HG02678 (cell line): ENCODE data around the gene IFT80.
A peak's percentile ranks its signal among the peaks of the same experiment; 100 is the strongest.

Source experiments
- ATAC-seq: cut with Tn5 transposase; IDR thresholded peaks from one replicate; pipeline ENCODE4 v1.9.1; 2021; ENCODE audit warnings: mild to moderate bottlenecking, moderate library complexity; ENCODE audit not compliant: unreplicated experiment

IFT80 gene

DNA sequence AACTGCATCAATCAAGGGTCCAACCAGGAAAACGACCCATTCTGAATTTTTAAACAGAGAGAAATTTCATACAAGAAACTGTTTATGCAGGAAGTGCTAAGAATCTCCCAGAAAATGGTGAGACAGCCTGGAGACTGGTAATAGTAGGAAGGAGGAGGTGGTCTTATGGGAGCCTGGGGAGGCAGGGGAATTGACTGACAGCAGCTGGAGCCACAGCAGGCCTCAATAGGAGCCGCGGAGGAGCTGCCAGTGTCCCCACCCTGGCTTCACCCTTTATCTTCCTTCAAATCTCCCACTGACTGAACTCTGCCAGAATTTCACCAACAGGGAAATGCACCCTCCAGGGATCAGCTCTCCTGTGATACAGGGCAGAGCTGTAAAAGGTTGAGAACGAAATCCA, 181.3 kb downstream of the IFT80 start:
- ATAC-seq: no peak

DNA sequence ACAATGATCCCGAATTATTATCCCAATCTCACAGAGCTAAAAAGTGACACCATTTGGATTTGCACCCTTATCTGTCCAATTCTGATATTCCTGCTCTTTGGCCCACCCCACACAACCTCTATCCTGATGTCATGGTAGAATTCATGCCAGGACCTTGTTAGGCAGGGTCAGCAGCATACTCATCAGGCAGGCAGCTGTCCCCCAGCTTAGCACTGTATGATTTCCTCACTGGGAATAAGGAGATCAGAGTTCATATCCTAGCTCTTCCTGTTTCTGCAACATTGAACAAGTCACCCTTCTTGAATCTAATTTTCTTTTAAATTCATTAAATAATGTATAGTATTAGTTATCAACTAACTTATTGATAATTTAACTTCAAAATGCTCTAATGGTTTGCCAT, 185.8 kb downstream of the IFT80 start:
- ATAC-seq: no peak

DNA sequence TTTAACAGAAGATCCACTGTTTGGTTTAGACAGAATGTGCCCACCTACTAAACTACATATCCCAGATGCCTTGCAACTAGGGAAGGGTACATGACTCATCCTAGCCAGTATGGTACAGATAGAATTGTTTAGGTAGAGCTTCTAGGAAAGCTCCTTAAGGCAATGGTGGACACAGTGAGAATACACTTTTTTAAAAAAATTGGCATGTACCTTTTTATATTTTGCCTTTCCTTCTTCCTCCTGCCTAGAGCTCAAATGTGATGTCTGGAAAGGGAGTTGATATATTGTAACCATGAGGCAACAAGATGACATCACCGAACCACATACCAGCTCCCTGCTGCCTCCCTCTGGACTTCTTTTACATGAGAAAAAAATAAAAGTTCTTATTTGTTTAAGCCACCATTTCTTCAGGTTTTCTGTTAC, 188.2 kb downstream of the IFT80 start:
- ATAC-seq: peak; percentile 48

DNA sequence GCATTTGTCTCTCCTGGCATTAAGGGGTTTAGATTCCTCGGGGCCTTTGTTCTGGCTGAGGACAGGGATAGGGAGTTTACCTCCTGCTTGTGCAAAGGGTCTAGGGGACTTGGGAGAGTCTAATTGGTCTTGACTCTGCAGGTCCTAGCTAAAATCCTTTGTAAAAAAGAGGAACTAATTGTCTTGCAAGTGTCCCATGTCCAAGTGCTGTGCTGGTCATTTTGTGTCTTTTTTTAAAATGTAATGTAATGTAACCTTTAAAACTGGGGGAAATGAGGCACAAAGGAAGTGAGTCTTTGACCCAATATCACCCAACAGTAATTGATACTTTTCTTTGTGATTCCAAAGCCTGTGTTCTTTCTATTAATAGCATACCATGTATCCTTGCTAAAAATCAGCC, 188.7 kb downstream of the IFT80 start:
- no peak for ATAC-seq
